Endothelial cell of umbilical vein (primary cell): Measurements from ENCODE around the gene SMIM7. TPM values are rescaled to one million over a fixed set of nuclear protein-coding genes. Genes with fewer than 3 reads are reported as not detected.

ENCODE experiments used
- BruUV-seq: library from RNA; stranded (reverse); fragments of 400-500 nt; replicated peaks from 2 replicates; lab custom pipeline; 2021; lab: Mats Ljungman, UMichigan
- CTCF ChIA-PET: fragments of 300-600, 350-600 bp; sonication (Branson Sonifier 250); formaldehyde crosslinking; loops from one replicate; lab custom pipeline; 2021; ENCODE audit warnings: antibody characterized with exemption, inconsistent platforms; lab: Charles Lee
- POLR2A ChIA-PET: fragments of 300-600, 350-600 bp; sonication (Branson Sonifier 250); formaldehyde crosslinking; loops from one replicate; lab custom pipeline; 2021; ENCODE audit warnings: antibody characterized with exemption, inconsistent platforms; lab: Charles Lee
- DNase-seq: peaks from one replicate; pipeline ENCODE4 v3.0.0-alpha.2; 2011; ENCODE audit warnings: low read depth, low spot score
- FAIRE-seq: peaks from 2 replicates; lab custom pipeline; 2011; peaks lifted over from hg19 to GRCh38; lab: Jason Lieb, UNC
- H2AFZ ChIP-seq: 2 replicates; pipeline ENCODE4 v1.6.0; 2012; ENCODE audit warnings: low read depth, low read length, control low read depth, inconsistent platforms
- H3K27ac ChIP-seq: 2 replicates; pipeline ENCODE4 v1.5.1; 2011; ENCODE audit warnings: low read depth, mild to moderate bottlenecking, control low read depth, low read length, moderate library complexity; ENCODE audit not compliant: insufficient read depth
- H3K27me3 ChIP-seq, 2 experiments: 2 replicates each; pipeline versions ENCODE4 v1.6.0 to v1.6.1; 2011; ENCODE audit warnings: low read length in 2 of 2, mixed read lengths in 1 of 2; ENCODE audit not compliant: control insufficient read depth in 2 of 2, insufficient read depth in 2 of 2
- H3K36me3 ChIP-seq, 2 experiments: 2 replicates in 1 of 2; 3 replicates in 1 of 2; pipeline ENCODE4 v1.5.1; 2011; ENCODE audit warnings: low read length in 2 of 2, mild to moderate bottlenecking in 1 of 2, moderate library complexity in 1 of 2; ENCODE audit not compliant: control insufficient read depth in 2 of 2, insufficient read depth in 2 of 2; ENCODE audit errors: extremely low read depth in 1 of 2
- H3K4me1 ChIP-seq: 3 replicates; pipeline ENCODE4 v1.5.1; 2011; ENCODE audit warnings: mild to moderate bottlenecking, low read length; ENCODE audit not compliant: control insufficient read depth, insufficient read depth; ENCODE audit errors: extremely low read depth
- H3K4me2 ChIP-seq: 2 replicates; pipeline ENCODE4 v1.6.1; 2011; ENCODE audit warnings: low read length, control low read depth, mixed read lengths; ENCODE audit not compliant: insufficient read depth
- H3K4me3 ChIP-seq, 3 experiments: fragments of 200-600 bp in 1 of 3; sonication (generic), shearing (Covaris generic) in 1 of 3; replicated peaks in 1 of 3; 2 replicates each; pipeline ENCODE4 v1.5.1; 2011 to 2016; ENCODE audit warnings: control low read depth in 3 of 3, low read length in 3 of 3, mild to moderate bottlenecking in 2 of 3, inconsistent platforms in 1 of 3, low read depth in 1 of 3, moderate library complexity in 1 of 3; ENCODE audit not compliant: insufficient read depth in 1 of 3
- H3K79me2 ChIP-seq: 2 replicates; pipeline ENCODE4 v1.6.0; 2012; ENCODE audit warnings: low read length, inconsistent platforms; ENCODE audit not compliant: control insufficient read depth, insufficient read depth
- H3K9ac ChIP-seq: replicated peaks from 2 replicates; pipeline ENCODE3; 2011; ENCODE audit warnings: low read length, control low read depth; ENCODE audit not compliant: insufficient read depth; ENCODE audit errors: extremely low read depth
- H3K9me1 ChIP-seq: replicated peaks from 3 replicates; pipeline ENCODE4 v1.6.0; 2011; ENCODE audit warnings: mild to moderate bottlenecking, low read length; ENCODE audit not compliant: control insufficient read depth, insufficient read depth; ENCODE audit errors: extremely low read depth
- H3K9me3 ChIP-seq: replicated peaks from 2 replicates; pipeline ENCODE4 v1.5.1; 2012; ENCODE audit warnings: low read length, inconsistent platforms; ENCODE audit not compliant: control insufficient read depth, insufficient read depth
- H4K20me1 ChIP-seq: replicated peaks from 2 replicates; pipeline ENCODE3; 2011; ENCODE audit warnings: mild to moderate bottlenecking, low read length; ENCODE audit not compliant: control insufficient read depth, insufficient read depth; ENCODE audit errors: extremely low read depth
- EZH2 ChIP-seq: IDR thresholded peaks from 2 replicates; pipeline ENCODE4 v1.6.1; 2012; ENCODE audit warnings: borderline replicate concordance, low read depth, mild to moderate bottlenecking, moderate library complexity, low read length, inconsistent platforms; ENCODE audit not compliant: severe bottlenecking
- FOS ChIP-seq: IDR thresholded peaks from 2 replicates; pipeline ENCODE4 v1.6.1; 2011; ENCODE audit warnings: mild to moderate bottlenecking, low read length, moderate library complexity, borderline replicate concordance; ENCODE audit not compliant: insufficient read depth
- GATA2 ChIP-seq: IDR thresholded peaks from 2 replicates; pipeline ENCODE4 v1.7.0; 2011; ENCODE audit warnings: low read depth, mild to moderate bottlenecking, moderate library complexity, mixed read lengths, low read length; ENCODE audit not compliant: insufficient read length, insufficient read depth
- JUN ChIP-seq: IDR thresholded peaks from 2 replicates; pipeline ENCODE4 v1.6.1; 2011; ENCODE audit warnings: borderline replicate concordance, low read depth; ENCODE audit not compliant: insufficient read length, insufficient read depth
- MYC ChIP-seq: IDR thresholded peaks from one replicate; pipeline ENCODE4 v1.6.1; 2011; ENCODE audit warnings: mild to moderate bottlenecking, low read depth, low read length
- POLR2A ChIP-seq: IDR thresholded peaks from 2 replicates; pipeline ENCODE4 v1.6.1; 2012; ENCODE audit warnings: low read depth, mild to moderate bottlenecking, control low read depth, low read length
- POLR2AphosphoS5 ChIP-seq: IDR thresholded peaks from 2 replicates; pipeline ENCODE4 v1.6.1; 2012; ENCODE audit warnings: low read depth, mild to moderate bottlenecking, control low read depth, low read length, moderate library complexity; ENCODE audit not compliant: insufficient read depth
- dilution Hi-C: fragments of 300-500 bp; cut with MboI; formaldehyde crosslinking; loops from one replicate; pipeline ENCODE4 v1.15.0; 2019; ENCODE audit warnings: low sequenced_read_pairs; ENCODE audit not compliant: extremely low pct_ligation_motif_present
- intact Hi-C: fragments of 100-400 bp; cut with micrococcal nuclease; formaldehyde crosslinking; loops from one replicate; pipeline ENCODE4 v1.10.0; 2022
- polyA plus RNA-seq, 4 experiments: library from polyadenylated mRNA; depleted of rRNA in 3 of 4; stranded (reverse) in 3 of 4; unstranded in 1 of 4; fragments of >200 nt; gene quantifications; 2 replicates each; pipeline versions ENCODE4 v1.2.1 to v1.2.3, GENCODE V29; 2011 to 2012; ENCODE audit warnings: missing spikeins in 1 of 4
- total RNA-seq: library from RNA; stranded (reverse); gene quantifications from 2 replicates; pipeline ENCODE4 v1.2.3, GENCODE V29; 2021
- TF ChIP-seq, protein P1 (sequence below): IDR thresholded peaks from 2 replicates; pipeline ENCODE4 v1.6.1; 2011; ENCODE audit not compliant: insufficient read depth, insufficient read length
- TF ChIP-seq, protein P2 (sequence below), 2 donors: IDR thresholded peaks; 1 replicate in 1 of 2; 2 replicates in 1 of 2; pipeline ENCODE4 v1.5.1; 2011; ENCODE audit warnings: low read length in 2 of 2, mild to moderate bottlenecking in 2 of 2, moderate library complexity in 2 of 2, control low read depth in 1 of 2, inconsistent platforms in 1 of 2, low read depth in 1 of 2; ENCODE audit not compliant: insufficient read depth in 1 of 2; ENCODE audit errors: extremely low read depth in 1 of 2

Gene SMIM7
- total and polyA plus RNA-seq, 2 donors (not counting 3 experiments of a cell fraction or from before 2014, with no cell fraction given): 51.1 to 62.0 TPM

DNA sequence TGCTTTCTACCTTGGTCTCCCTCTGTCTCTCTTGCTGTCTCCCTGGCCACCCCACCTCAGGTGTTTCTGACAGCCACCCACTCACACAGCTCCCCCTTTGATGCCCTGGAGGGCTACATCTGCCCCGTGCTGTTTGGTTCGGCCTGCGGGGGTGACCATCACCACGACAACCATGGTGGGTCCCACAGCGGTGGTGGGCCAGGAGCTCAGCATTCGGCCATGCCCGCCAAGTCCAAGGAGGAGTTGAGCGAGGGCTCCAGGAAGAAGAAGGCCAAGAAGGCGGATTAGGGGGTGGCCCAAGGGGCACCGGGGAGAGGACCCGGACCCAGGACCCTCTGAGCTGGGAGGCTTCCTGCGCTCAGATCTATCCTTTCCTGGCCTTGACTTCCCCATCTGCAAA is 28.1 kb upstream of the SMIM7 start:
- no peak overlapping the region for H3K9ac ChIP-seq
- POLR2A ChIA-PET: no interaction called here
- H3K27me3 ChIP-seq: no peaks in the 10 kb centered on the region
- H3K79me2 ChIP-seq: no peaks in the 10 kb centered on the region
- peaks cover 3% of the 10 kb centered on the region for H3K4me1 ChIP-seq
- no peak overlapping the region for H3K4me2 ChIP-seq
- no TSS peak for BruUV-seq
- no peak overlapping the region for H2AFZ ChIP-seq
- H3K4me3 ChIP-seq: no peak overlapping the region
- intact Hi-C loops: no loop called here
- H3K27ac ChIP-seq: no peak overlapping the region
- no peaks in the 10 kb centered on the region for H3K36me3 ChIP-seq
- CTCF ChIA-PET: no interaction called here
- H3K9me3 ChIP-seq: no peaks in the 10 kb centered on the region
- dilution Hi-C loops: no loop called here
- FAIRE-seq: no peak
- TF ChIP-seq FOS (no peak), MYC (no peak), POLR2AphosphoS5 (no peak), EZH2 (no peak), POLR2A (no peak), GATA2 (no peak), JUN (no peak)
- TF ChIP-seq, protein P1, sequence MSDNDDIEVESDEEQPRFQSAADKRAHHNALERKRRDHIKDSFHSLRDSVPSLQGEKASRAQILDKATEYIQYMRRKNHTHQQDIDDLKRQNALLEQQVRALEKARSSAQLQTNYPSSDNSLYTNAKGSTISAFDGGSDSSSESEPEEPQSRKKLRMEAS: no peak
- TF ChIP-seq, protein P2, sequence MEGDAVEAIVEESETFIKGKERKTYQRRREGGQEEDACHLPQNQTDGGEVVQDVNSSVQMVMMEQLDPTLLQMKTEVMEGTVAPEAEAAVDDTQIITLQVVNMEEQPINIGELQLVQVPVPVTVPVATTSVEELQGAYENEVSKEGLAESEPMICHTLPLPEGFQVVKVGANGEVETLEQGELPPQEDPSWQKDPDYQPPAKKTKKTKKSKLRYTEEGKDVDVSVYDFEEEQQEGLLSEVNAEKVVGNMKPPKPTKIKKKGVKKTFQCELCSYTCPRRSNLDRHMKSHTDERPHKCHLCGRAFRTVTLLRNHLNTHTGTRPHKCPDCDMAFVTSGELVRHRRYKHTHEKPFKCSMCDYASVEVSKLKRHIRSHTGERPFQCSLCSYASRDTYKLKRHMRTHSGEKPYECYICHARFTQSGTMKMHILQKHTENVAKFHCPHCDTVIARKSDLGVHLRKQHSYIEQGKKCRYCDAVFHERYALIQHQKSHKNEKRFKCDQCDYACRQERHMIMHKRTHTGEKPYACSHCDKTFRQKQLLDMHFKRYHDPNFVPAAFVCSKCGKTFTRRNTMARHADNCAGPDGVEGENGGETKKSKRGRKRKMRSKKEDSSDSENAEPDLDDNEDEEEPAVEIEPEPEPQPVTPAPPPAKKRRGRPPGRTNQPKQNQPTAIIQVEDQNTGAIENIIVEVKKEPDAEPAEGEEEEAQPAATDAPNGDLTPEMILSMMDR (IDR thresholded peaks at IDR 0.05; ENCODE audit: extremely low read depth in 1 of 2, insufficient read depth in 1 of 2, low read depth in 1 of 2, low read length in 2 of 2): no peak
- H3K9me1 ChIP-seq: no peaks in the 10 kb centered on the region
- DNase-seq: no peak
- no peaks in the 10 kb centered on the region for H4K20me1 ChIP-seq
